ENCODE results near the gene MTRF1.

DNA sequence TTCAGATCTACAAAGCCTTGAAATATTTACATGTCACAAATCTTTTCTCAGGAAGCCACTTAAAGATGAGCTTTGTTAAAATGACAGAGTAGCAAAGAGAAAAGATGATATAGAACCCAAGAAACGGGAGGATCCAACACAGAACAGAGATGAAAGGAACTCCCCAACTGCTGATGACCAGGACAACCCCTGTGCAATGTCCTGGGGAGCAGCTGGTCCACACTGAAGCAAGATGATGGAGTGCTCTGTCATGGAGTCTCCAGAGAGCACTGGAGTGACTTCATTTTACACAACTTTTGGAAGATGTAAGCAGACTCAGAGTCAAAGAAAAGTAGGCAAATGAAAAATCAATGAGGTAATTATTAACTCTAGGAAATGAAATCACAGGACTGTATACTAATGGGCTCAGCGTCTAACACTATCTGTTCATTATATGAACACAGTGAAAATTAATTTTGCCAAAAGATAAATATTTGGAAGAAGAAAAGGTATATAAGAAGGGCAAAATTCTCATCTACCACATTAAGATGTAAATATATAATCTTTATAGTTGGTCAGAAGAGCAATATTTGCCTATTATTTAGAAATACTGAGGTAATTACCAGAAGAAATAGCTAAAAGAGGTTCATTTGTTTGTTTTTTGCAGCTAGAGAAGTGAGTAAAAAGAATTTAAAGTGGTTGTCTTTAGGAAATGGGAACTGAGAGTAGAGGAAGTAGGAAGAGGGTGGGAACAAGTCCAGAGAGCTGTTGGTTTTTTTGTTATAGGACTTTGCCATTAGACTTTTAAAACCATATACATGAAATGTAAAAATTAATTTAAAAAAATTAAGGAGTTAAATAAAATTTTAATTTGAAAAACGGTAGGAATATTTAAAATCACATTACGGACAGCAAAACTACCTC is 30.5 kb downstream of the MTRF1 start:
- no peak for TF ChIP-seq EZH2 (IDR thresholded peaks at IDR 0.05)
- no peak for TF ChIP-seq POLR2AphosphoS5 (IDR thresholded peaks at IDR 0.05; ENCODE audit: borderline replicate concordance, low read depth, low read length)
